Measurements from ENCODE around the gene TLE3. TPM values are rescaled to one million over a fixed set of nuclear protein-coding genes. Genes with fewer than 3 reads are reported as not detected.

The TLE3 gene
- total and polyA plus RNA-seq, 2 donors (not counting 1 experiment from before 2014, with no cell fraction given), result 14.6 to 16.5 TPM

DNA sequence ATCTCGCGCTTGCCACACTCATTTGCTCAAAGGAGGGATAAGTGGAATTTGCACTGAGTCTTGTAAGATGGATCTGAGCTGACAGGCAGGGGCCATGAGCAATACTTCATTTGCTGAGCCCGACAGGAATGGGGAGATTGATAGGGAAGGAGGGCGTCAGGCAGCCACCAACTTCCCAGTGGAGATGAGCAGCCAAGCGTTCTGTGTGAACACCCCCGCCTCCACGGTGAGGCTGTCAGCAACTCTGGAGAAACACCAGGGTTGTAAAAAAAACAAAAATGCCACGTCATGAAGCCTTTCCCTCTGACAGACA, 36.8 kb downstream of the TLE3 start:
- Histone ChIP-seq H3K4me3 (replicated peaks in 1 of 4; ENCODE audit: control extremely low read depth in 1 of 4, insufficient read depth in 1 of 4, low read depth in 3 of 4, low read length in 4 of 4) (no peak overlapping the region), H3K27ac (ENCODE audit: insufficient read depth, low read length) (no peak overlapping the region), H3K36me3 (ENCODE audit: control insufficient read depth, insufficient read depth, low read length) (peaks cover 28% of the 10 kb centered on the region), H3K4me1 (ENCODE audit: control insufficient read depth, extremely low read depth, insufficient read depth, low read length) (peaks cover 26% of the 10 kb centered on the region), H4K20me1 (ENCODE audit: control insufficient read depth, extremely low read depth, insufficient read depth, low read length) (peaks cover 2% of the 10 kb centered on the region), H3K9me3 (ENCODE audit: control insufficient read depth, insufficient read depth, low read depth, low read length) (no peaks in the 10 kb centered on the region), H3K4me2 (ENCODE audit: extremely low read depth, insufficient read depth, low read length) (no peak overlapping the region), H3K79me2 (ENCODE audit: control insufficient read depth, insufficient read depth, low read length) (no peaks in the 10 kb centered on the region), H2AFZ (ENCODE audit: low read length) (no peak overlapping the region), H3K27me3 (ENCODE audit: control insufficient read depth, insufficient read depth, low read length) (no peaks in the 10 kb centered on the region), H3K9ac (ENCODE audit: insufficient read depth, low read length) (no peak overlapping the region)
- TF ChIP-seq CTCF (conservative IDR thresholded peaks at IDR 0.05 in 1 of 2, IDR thresholded peaks at IDR 0.05 in 1 of 2; ENCODE audit: low read depth in 1 of 2, low read length in 2 of 2), result no peak
- TF ChIP-seq EZH2 (IDR thresholded peaks at IDR 0.05; ENCODE audit: low read length, missing control alignments), result no peak
- DNase-seq (ENCODE audit: low read depth in 2 of 2), result peak in 1 of 2 donors; percentile 71

GRCh38 chr15:70060214-70060992, 37.3 kb downstream of the TLE3 start:
- TF ChIP-seq EZH2 (IDR thresholded peaks at IDR 0.05; ENCODE audit: low read length, missing control alignments), result no peak
- no peak for TF ChIP-seq CTCF (conservative IDR thresholded peaks at IDR 0.05 in 1 of 2, IDR thresholded peaks at IDR 0.05 in 1 of 2; ENCODE audit: low read depth in 1 of 2, low read length in 2 of 2)
- Histone ChIP-seq H4K20me1 (ENCODE audit: control insufficient read depth, extremely low read depth, insufficient read depth, low read length) (peaks cover 2% of the 10 kb centered on the region), H2AFZ (ENCODE audit: low read length) (no peak overlapping the region), H3K36me3 (ENCODE audit: control insufficient read depth, insufficient read depth, low read length) (peaks cover 27% of the 10 kb centered on the region), H3K4me3 (replicated peaks in 1 of 4; ENCODE audit: control extremely low read depth in 1 of 4, insufficient read depth in 1 of 4, low read depth in 3 of 4, low read length in 4 of 4) (no peak overlapping the region), H3K9ac (ENCODE audit: insufficient read depth, low read length) (no peak overlapping the region), H3K27ac (ENCODE audit: insufficient read depth, low read length) (no peak overlapping the region), H3K79me2 (ENCODE audit: control insufficient read depth, insufficient read depth, low read length) (no peaks in the 10 kb centered on the region), H3K4me1 (ENCODE audit: control insufficient read depth, extremely low read depth, insufficient read depth, low read length) (peaks cover 26% of the 10 kb centered on the region), H3K4me2 (ENCODE audit: extremely low read depth, insufficient read depth, low read length) (no peak overlapping the region), H3K9me3 (ENCODE audit: control insufficient read depth, insufficient read depth, low read depth, low read length) (no peaks in the 10 kb centered on the region), H3K27me3 (ENCODE audit: control insufficient read depth, insufficient read depth, low read length) (no peaks in the 10 kb centered on the region)
- no peak for DNase-seq (ENCODE audit: low read depth in 2 of 2)

GRCh38 chr15:70059476-70060213, 38.1 kb downstream of the TLE3 start:
- H4K20me1 ChIP-seq (ENCODE audit: control insufficient read depth, extremely low read depth, insufficient read depth, low read length), result peaks cover 2% of the 10 kb centered on the region
- TF ChIP-seq EZH2 (IDR thresholded peaks at IDR 0.05; ENCODE audit: low read length, missing control alignments) (no peak), CTCF (conservative IDR thresholded peaks at IDR 0.05 in 1 of 2, IDR thresholded peaks at IDR 0.05 in 1 of 2; ENCODE audit: low read depth in 1 of 2, low read length in 2 of 2) (no peak)
- H2AFZ ChIP-seq (ENCODE audit: low read length), result no peak overlapping the region
- no peaks in the 10 kb centered on the region for H3K27me3 ChIP-seq (ENCODE audit: control insufficient read depth, insufficient read depth, low read length)
- DNase-seq (ENCODE audit: low read depth in 2 of 2), result no peak
- peaks cover 30% of the 10 kb centered on the region for H3K36me3 ChIP-seq (ENCODE audit: control insufficient read depth, insufficient read depth, low read length)
- H3K79me2 ChIP-seq (ENCODE audit: control insufficient read depth, insufficient read depth, low read length), result no peaks in the 10 kb centered on the region
- peaks cover 21% of the 10 kb centered on the region for H3K4me1 ChIP-seq (ENCODE audit: control insufficient read depth, extremely low read depth, insufficient read depth, low read length)
- no peaks in the 10 kb centered on the region for H3K9me3 ChIP-seq (ENCODE audit: control insufficient read depth, insufficient read depth, low read depth, low read length)
- no peak overlapping the region for H3K9ac ChIP-seq (ENCODE audit: insufficient read depth, low read length)
- no peak overlapping the region for H3K4me3 ChIP-seq (replicated peaks in 1 of 4; ENCODE audit: control extremely low read depth in 1 of 4, insufficient read depth in 1 of 4, low read depth in 3 of 4, low read length in 4 of 4)
- no peak overlapping the region for H3K27ac ChIP-seq (ENCODE audit: insufficient read depth, low read length)
- no peak overlapping the region for H3K4me2 ChIP-seq (ENCODE audit: extremely low read depth, insufficient read depth, low read length)

All from fibroblast of lung (primary cell).